K562 (cell line): ENCODE data around the gene ST8SIA4. TPM values are rescaled to one million over a fixed set of nuclear protein-coding genes. Genes with fewer than 3 reads are reported as not detected.

Experiments used
- ATAC-seq: fragments of 200-7000 bp; cut with Tn5 transposase; 3 replicates; pipeline ENCODE4 v1.9.1; 2020; ENCODE audit warnings: moderate library complexity
- BruUV-seq: library from RNA; stranded (reverse); fragments of 400-500 nt; replicated peaks from 2 replicates; lab custom pipeline; 2021; lab: Mats Ljungman, UMichigan
- CTCF ChIA-PET: fragments of 300-600 bp; formaldehyde crosslinking; extraction: SDS; loops from one replicate; lab custom pipeline; 2021; ENCODE audit warnings: low intra/inter-chr PET ratio; lab: Yijun Ruan, JAX
- POLR2A ChIA-PET: fragments of 300-600, 350-650 bp; sonication (Branson Sonifier 250); formaldehyde crosslinking; extraction: SDS; loops from one replicate; lab custom pipeline; 2021; ENCODE audit warnings: antibody characterized with exemption, inconsistent platforms; lab: Yijun Ruan, JAX
- DNase-seq, 4 experiments: peaks; one replicate each; pipeline versions ENCODE4 v3.0.0 to v3.0.0-alpha.2; 2011 to 2018; ENCODE audit warnings: low spot score in 3 of 4, mixed read lengths in 3 of 4; ENCODE audit errors: extremely low read depth in 1 of 4
- FAIRE-seq: peaks from 2 replicates; lab custom pipeline; 2011; peaks lifted over from hg19 to GRCh38; lab: Jason Lieb, UNC
- H2AFZ ChIP-seq: 2 replicates; pipeline ENCODE4 v1.6.0; 2011; ENCODE audit warnings: low read depth, low read length, control low read depth, inconsistent platforms
- H3K27ac ChIP-seq: fragments of 200-600 bp; 3 replicates; pipeline ENCODE4 v1.8.0; 2011; ENCODE audit warnings: low read depth, mild to moderate bottlenecking, control low read depth, inconsistent platforms, low read length, moderate library complexity, mixed read lengths; ENCODE audit errors: extremely low read depth
- H3K27me3 ChIP-seq, 2 experiments: fragments of 300-600 bp in 1 of 2; 2 replicates in 1 of 2; 3 replicates in 1 of 2; pipeline versions ENCODE4 v1.6.0 to v1.8.0; 2011; ENCODE audit warnings: inconsistent platforms in 2 of 2, low read length in 2 of 2, mild to moderate bottlenecking in 1 of 2, mixed read lengths in 1 of 2, moderate library complexity in 1 of 2; ENCODE audit not compliant: control insufficient read depth in 2 of 2, insufficient read depth in 2 of 2
- H3K36me3 ChIP-seq: fragments of 300-600 bp; 3 replicates; pipeline ENCODE4 v1.8.0; 2011; ENCODE audit warnings: mild to moderate bottlenecking, low read length, inconsistent platforms; ENCODE audit not compliant: control insufficient read depth, insufficient read depth
- H3K4me1 ChIP-seq, 2 experiments: fragments of 200-600 bp in 1 of 2; replicated peaks in 1 of 2; 2 replicates in 1 of 2; 3 replicates in 1 of 2; pipeline versions ENCODE4 v1.5.1 to v1.8.0; 2011; ENCODE audit warnings: inconsistent platforms in 2 of 2, low read length in 2 of 2, mild to moderate bottlenecking in 1 of 2, mixed read lengths in 1 of 2, moderate library complexity in 1 of 2; ENCODE audit not compliant: control insufficient read depth in 2 of 2, insufficient read depth in 2 of 2
- H3K4me2 ChIP-seq: 2 replicates; pipeline ENCODE4 v1.6.1; 2011; ENCODE audit warnings: low read length, control low read depth, inconsistent platforms, mixed read lengths; ENCODE audit not compliant: insufficient read depth
- H3K4me3 ChIP-seq: fragments of 200-600 bp; sonication (generic), shearing (Covaris generic); 2 replicates; pipeline ENCODE4 v1.5.1; 2016; ENCODE audit warnings: control low read depth, inconsistent platforms
- H3K79me2 ChIP-seq: fragments of 200-600 bp; 3 replicates; pipeline ENCODE4 v1.8.0; 2011; ENCODE audit warnings: low read length, inconsistent platforms; ENCODE audit not compliant: control insufficient read depth, insufficient read depth
- H3K9ac ChIP-seq, 2 experiments: 2 replicates each; pipeline versions ENCODE4 v1.6.0 to v1.6.1; 2011; ENCODE audit warnings: low read depth in 2 of 2, low read length in 2 of 2, control low read depth in 1 of 2, inconsistent platforms in 1 of 2, mild to moderate bottlenecking in 1 of 2, mixed read lengths in 1 of 2; ENCODE audit not compliant: insufficient read depth in 1 of 2
- H3K9me1 ChIP-seq: one replicate; pipeline ENCODE4 v1.6.0; 2011; ENCODE audit warnings: inconsistent platforms, mild to moderate bottlenecking, low read length, moderate library complexity; ENCODE audit not compliant: control insufficient read depth, insufficient read depth
- H3K9me3 ChIP-seq: replicated peaks from 2 replicates; pipeline ENCODE4 v1.5.1; 2011; ENCODE audit warnings: low read depth, low read length, inconsistent platforms; ENCODE audit not compliant: control insufficient read depth, insufficient read depth
- H4K20me1 ChIP-seq: replicated peaks from 2 replicates; pipeline ENCODE4 v1.6.1; 2011; ENCODE audit warnings: low read length, inconsistent platforms, mixed read lengths; ENCODE audit not compliant: control insufficient read depth, insufficient read depth
- CREBBP ChIP-seq: IDR thresholded peaks from one replicate; pipeline ENCODE4 v1.6.1; 2012; ENCODE audit warnings: low read depth, mild to moderate bottlenecking, control low read depth, inconsistent platforms, low read length
- CTCF ChIP-seq, 3 experiments: IDR thresholded peaks in 2 of 3; conservative IDR thresholded peaks in 1 of 3; 2 replicates each; pipeline ENCODE4 v1.5.1; 2011 to 2012; ENCODE audit warnings: low read length in 3 of 3, mild to moderate bottlenecking in 3 of 3, control low read depth in 2 of 3, improper control_type of control experiment in 1 of 3, inconsistent platforms in 1 of 3, low read depth in 1 of 3, mixed read lengths in 1 of 3, moderate library complexity in 1 of 3; ENCODE audit not compliant: insufficient read depth in 2 of 3
- EP400 ChIP-seq: fragments of 450-650 bp; IDR thresholded peaks from 2 replicates; pipeline ENCODE4 v1.6.1; 2017; ENCODE audit warnings: antibody characterized with exemption, mild to moderate bottlenecking, moderate library complexity
- KDM5B ChIP-seq: fragments of 200-600 bp; sonication (generic); IDR thresholded peaks from 2 replicates; pipeline ENCODE4 v1.6.1; 2012; ENCODE audit warnings: low read depth, mild to moderate bottlenecking, moderate library complexity, low read length, control low read depth, inconsistent platforms; ENCODE audit not compliant: insufficient replicate concordance
- MNT ChIP-seq, 2 experiments: fragments of 450-650 bp; conservative IDR thresholded peaks; 2 replicates each; pipeline ENCODE4 v1.6.1; 2017; ENCODE audit warnings: mild to moderate bottlenecking in 2 of 2, moderate library complexity in 2 of 2
- MXD1 ChIP-seq: fragments of 250-450 bp; sonication (Bioruptor Pico); IDR thresholded peaks from 2 replicates; pipeline ENCODE4 v1.8.0; 2021; ENCODE audit warnings: borderline replicate concordance, mild to moderate bottlenecking, moderate library complexity; ENCODE audit not compliant: poor library complexity, severe bottlenecking
- RCOR1 ChIP-seq, 2 experiments: IDR thresholded peaks; 2 replicates each; pipeline ENCODE4 v1.6.1; 2012; ENCODE audit warnings: low read depth in 2 of 2, low read length in 2 of 2, borderline replicate concordance in 1 of 2, improper control_type of control experiment in 1 of 2
- ZBTB8A ChIP-seq: fragments of 450-650 bp; IDR thresholded peaks from 2 replicates; pipeline ENCODE4 v1.6.1; 2018; ENCODE audit warnings: mild to moderate bottlenecking, moderate library complexity; ENCODE audit not compliant: partially characterized antibody
- ZFP91 ChIP-seq: sonication (generic); formaldehyde crosslinking; IDR thresholded peaks from 2 replicates; pipeline ENCODE4 v1.8.0; 2022; ENCODE audit warnings: mild to moderate bottlenecking, missing genetic modification reagents
- ZNF140 ChIP-seq: fragments of 250-450 bp; sonication (Bioruptor Pico); IDR thresholded peaks from 2 replicates; pipeline ENCODE4 v1.8.0; 2021; ENCODE audit warnings: moderate library complexity, mild to moderate bottlenecking, inconsistent platforms
- WGBS: fragments of 100-300 bp; shearing (Covaris generic); methylation state at CpG from one replicate; pipeline ENCODE4 v1.1.6; 2016; ENCODE audit warnings: low coverage, mixed read lengths; ENCODE audit not compliant: insufficient coverage; ENCODE audit errors: missing lambda C conversion rate; 5-methylcytosine and 5-hydroxymethylcytosine counted together
- in situ Hi-C: fragments of 300-500 bp; cut with MboI; formaldehyde crosslinking; loops from 4 replicates; pipeline ENCODE4 v1.15.0; 2018; ENCODE audit warnings: inconsistent platforms, mixed read lengths
- intact Hi-C: fragments of 100-400 bp; cut with micrococcal nuclease; formaldehyde crosslinking; loops from 2 replicates; pipeline ENCODE4 v1.14.2; 2022
- polyA plus RNA-seq, 8 experiments: library from polyadenylated mRNA; depleted of rRNA in 4 of 8; stranded (reverse) in 5 of 8; unstranded in 3 of 8; fragments of >200 nt; fragmentation: Nextera tagmentation in 2 of 8; fragmentation: Illumina TruSeq in 1 of 8; extraction: Ambion mirVana in 2 of 8; extraction: Trizol in 1 of 8; gene quantifications; 2 replicates each; pipeline versions ENCODE4 v1.2.1 to v1.2.3, GENCODE V29; 2011 to 2014; ENCODE audit warnings: inconsistent platforms in 1 of 8, missing spikeins in 1 of 8
- total RNA-seq, 7 experiments: library from RNA; depleted of rRNA in 6 of 7; stranded (reverse); fragments of >200 nt in 6 of 7; fragmentation: Illumina TruSeq in 2 of 7; extraction: Trizol in 2 of 7; gene quantifications; 2 replicates each; pipeline versions ENCODE4 v1.2.1 to v1.2.3, GENCODE V29; 2011 to 2021; ENCODE audit warnings: low replicate concordance in 1 of 7

ST8SIA4 gene
- total and polyA plus RNA-seq, 9 of the 15 experiments (the other 6 are each of a cell fraction or from before 2014, with no cell fraction given): 0.22 to 2.0 (median 0.54) TPM

GRCh38 chr5:100950985-100951384, 47.9 kb upstream of the ST8SIA4 start:
- ATAC-seq (no peak), FAIRE-seq (no peak), DNase-seq (no peak)
- CTCF ChIA-PET: no interaction called here
- Histone ChIP-seq H3K4me1 (no peaks in the 10 kb centered on the region), H3K9me3 (no peaks in the 10 kb centered on the region), H3K4me3 (no peak overlapping the region), H3K79me2 (no peaks in the 10 kb centered on the region), H3K9ac (no peak overlapping the region), H3K36me3 (no peaks in the 10 kb centered on the region), H4K20me1 (no peaks in the 10 kb centered on the region), H3K27me3 (no peaks in the 10 kb centered on the region), H2AFZ (no peak overlapping the region), H3K27ac (no peak overlapping the region), H3K4me2 (no peak overlapping the region), H3K9me1 (no peaks in the 10 kb centered on the region)
- TF ChIP-seq CTCF (IDR thresholded peaks at IDR 0.05 in 2 of 3, conservative IDR thresholded peaks at IDR 0.05 in 1 of 3; ENCODE audit: insufficient read depth in 2 of 3, low read depth in 1 of 3, low read length in 3 of 3) (no peak), MNT (conservative IDR thresholded peaks at IDR 0.05) (no peak), ZFP91 (CRISPR knock-in tag) (no peak), EP400 (no peak), MXD1 (CRISPR knock-in tag) (no peak), KDM5B (no peak), ZNF140 (CRISPR knock-in tag) (no peak), CREBBP (no peak), RCOR1 (IDR thresholded peaks at IDR 0.05; ENCODE audit: borderline replicate concordance in 1 of 2, low read depth in 2 of 2, low read length in 2 of 2) (no peak), ZBTB8A (no peak)
- POLR2A ChIA-PET: no interaction called here
- in situ Hi-C loops: no loop called here
- no TSS peak for BruUV-seq
- intact Hi-C loops: no loop called here
- WGBS: 10% methylated on average over 4 of the region's 4 CpGs
